ENCODE measurements around the gene PLK1.
"Not testable (repeated sequence)": the region's sequence is repeated elsewhere in the genome, so short reads cannot be mapped to it uniquely, and the experiment has no call there.

PLK1 gene

DNA sequence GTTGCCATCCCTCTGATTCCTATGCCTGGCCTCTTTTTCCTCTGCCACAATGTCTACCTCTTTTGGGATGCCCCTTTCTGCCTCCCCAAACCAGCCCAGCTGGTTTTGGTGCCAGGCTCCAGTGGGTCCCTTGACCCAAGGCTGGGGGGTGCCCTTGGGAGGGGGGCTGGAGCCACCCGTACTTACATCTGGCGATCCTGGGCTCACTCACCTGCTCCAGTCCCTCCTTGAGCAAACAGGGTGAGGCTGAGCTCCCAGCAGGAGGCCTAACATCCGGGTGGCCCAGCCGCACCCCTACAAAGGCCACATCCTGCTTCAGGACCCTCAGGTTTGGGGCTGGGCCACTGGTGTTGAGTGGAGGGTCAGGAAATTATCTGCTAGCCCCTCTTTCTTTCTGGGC is 33.1 kb downstream of the PLK1 start:
- no peak for DNase-seq

DNA sequence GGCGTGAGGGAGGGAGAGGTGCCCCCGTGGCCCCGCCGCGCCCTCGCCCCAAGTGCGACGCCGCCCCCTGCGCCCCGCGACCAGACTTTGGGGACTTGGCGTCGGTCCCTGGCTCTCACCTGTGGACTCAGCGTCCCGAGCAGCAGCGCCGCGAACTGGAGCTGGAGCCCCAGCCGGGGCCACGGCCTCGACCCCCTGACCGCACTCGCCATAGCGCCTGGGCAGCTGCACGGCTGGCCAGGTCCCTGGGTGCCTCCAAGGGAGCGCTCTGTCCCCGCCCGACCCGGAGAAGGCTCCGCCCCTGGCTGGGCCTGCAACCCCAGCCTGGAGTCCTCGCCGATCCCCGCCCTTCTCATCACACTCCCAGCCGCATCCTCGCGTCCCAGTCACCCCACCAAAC is 34.3 kb downstream of the PLK1 start, which contains the start of gene ERN2:
TSS of gene ERN2 (minus strand) at position 247 of the 400 bp plus-strand sequence. CDS start at position 212, 35 bp downstream.
- DNase-seq, result no peak

- no peak for DNase-seq
Measured at GRCh38 chr16:23716484-23716883, 37.8 kb downstream of the PLK1 start.

DNA sequence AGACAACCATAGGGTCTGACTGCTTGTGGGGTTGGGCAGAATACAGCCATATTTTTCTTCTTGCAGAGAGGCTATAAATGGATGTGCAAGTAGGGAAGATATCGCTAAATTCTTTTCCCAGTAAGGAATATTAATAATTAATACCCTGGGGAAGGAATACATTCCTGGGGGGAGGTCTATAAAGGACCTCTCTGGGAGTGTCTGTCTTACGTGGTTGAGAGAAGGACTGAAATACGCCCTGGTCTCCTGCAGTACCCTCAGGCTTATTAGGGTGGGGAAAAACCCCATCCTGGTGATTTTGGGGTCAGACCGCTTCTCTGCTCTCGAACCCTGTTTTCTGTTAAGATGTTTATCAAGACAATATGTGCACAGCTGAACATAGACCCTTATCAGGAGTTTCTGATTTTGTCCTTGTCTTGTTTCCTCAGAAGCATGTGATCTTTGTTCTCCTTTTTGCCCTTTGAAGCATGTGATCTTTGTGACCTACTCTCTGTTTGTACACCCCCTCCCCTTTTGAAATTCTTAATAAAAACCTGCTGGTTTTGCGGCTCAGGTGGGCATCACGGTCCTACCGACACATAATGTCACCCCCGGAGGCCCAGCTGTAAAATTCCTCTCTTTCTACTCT is 44.0 kb downstream of the PLK1 start:
- DNase-seq, result not testable (repeated sequence)

DNA sequence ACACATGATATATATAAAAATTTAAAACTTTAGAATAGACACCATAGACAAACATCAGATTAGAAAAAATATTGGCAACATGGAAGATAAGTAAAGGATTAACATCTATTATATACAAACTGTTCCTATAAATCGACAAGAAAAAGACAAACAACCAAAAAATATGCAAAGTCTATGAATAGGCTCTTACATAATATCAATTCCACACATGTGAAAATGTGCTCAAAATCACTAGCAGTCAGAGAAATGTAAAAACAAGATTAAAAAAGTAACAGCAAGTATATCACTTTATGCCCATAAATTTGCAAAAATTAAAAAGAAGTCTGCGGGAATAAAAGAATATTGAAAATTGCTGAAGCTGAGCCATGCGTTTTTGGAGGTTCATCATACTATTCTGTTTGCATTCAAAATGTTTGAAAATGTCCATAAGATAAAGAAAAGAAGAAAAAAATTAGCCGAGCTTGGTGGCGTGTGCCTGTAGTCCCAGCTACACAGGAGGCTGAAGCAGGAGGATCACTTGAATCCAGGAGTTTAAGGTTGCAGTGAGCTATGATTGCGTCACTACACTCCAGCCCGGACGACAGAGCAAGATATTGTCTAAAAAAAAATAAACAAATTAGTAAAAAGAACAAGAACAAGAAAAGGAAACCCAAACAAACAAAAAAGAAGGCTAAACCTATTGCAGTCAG is 45.6 kb downstream of the PLK1 start:
- DNase-seq, result no peak

- no peak for DNase-seq
Measured at GRCh38 chr16:23724785-23725131, 46.1 kb downstream of the PLK1 start.

DNA sequence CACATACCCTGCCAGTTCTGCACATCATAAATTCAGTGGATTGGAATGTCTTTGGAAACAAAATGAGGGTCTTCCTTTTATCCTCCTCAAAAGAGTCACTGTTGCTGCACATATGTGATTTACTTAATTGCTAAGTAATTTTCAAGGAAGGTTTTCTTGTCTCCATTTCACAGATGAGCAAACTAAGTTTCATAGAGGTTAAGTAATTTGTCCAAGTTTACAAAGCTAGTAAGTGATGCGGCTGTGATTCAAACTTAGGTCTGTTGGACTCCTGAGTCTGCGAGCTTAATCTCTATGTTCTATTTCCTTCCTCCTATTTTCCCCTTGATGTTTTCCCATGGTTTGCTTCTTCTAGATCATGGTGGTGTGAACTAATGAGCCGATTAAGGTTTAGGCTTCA is 48.0 kb downstream of the PLK1 start:
- DNase-seq, result no peak

DNA sequence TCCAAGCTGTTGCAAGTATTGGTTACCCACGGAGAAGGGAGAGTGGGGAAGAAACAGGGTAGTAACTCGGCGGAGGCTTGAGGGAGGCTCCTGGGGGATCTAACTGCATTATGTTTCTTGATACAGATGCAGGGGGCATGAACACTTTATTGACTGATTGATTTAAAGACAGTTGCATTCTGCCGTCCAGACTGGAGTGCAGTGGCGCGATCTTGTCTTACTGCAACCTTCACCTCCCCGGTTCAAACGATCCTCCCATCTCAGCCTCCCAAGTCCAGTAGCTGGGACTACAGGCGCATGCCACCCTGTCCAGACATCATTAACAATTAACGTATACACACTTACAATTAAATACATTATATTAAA is 49.4 kb downstream of the PLK1 start:
- DNase-seq, result no peak

- no peak for DNase-seq
Measured at GRCh38 chr16:23729503-23730424, 51.1 kb downstream of the PLK1 start.

DNA sequence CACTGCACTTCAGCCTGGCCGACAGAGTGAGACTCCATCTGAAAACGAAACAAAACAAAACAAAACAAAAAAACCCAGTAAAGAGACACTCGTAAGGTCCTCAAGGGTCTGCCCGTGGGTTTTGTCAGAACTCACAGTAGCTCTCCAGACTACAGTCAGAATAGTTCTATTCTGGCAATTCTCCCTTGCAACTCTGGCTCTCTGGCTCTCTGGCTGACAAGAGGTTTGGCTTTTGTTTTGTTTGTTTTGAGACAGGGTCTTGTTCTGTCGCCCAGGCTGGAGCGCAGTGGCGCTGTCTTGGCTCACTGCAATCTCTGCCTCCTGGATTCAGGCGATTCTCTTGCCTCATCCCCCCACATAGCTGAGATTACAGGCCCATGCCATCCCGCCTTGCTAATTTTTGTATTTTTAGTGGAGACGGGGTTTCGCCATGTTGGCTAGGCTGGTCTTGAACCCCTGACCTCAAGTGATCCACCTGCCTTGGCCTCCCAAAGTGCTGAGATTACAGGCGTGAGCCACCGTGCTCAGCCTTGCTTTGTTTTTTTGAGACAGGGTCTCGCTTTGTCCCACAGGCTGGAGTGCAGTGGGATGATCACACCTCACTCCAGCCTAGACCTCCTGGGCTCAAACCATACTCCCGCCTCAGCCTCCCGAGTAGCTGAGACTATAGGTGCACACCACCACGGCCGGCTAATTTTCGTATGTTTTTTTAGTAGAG is 55.6 kb downstream of the PLK1 start:
- DNase-seq, result no peak

GRCh38 chr16:23737423-23738028 is 58.8 kb downstream of the PLK1 start:
- not testable (repeated sequence) for DNase-seq

- no peak for DNase-seq
Measured at GRCh38 chr16:23739516-23739915, 60.8 kb downstream of the PLK1 start.
